ENCODE measurements around the gene CNR1.

- TF ChIP-seq YY1 (IDR thresholded peaks at IDR 0.05; ENCODE audit: low read depth) (no peak), REST (IDR thresholded peaks at IDR 0.05; ENCODE audit: low read depth) (no peak)
These were observed 22.6 kb downstream of the CNR1 start for GRCh38 chr6:88143421-88144157.
